ENCODE results near the gene BUD13. TPM values are rescaled to one million over a fixed set of nuclear protein-coding genes. Genes with fewer than 3 reads are reported as not detected.

Gene BUD13
- total and polyA plus RNA-seq, 2 of the 13 experiments (the other 11 are each of a cell fraction or from before 2014, with no cell fraction given): 13.3 to 25.9 TPM

DNA sequence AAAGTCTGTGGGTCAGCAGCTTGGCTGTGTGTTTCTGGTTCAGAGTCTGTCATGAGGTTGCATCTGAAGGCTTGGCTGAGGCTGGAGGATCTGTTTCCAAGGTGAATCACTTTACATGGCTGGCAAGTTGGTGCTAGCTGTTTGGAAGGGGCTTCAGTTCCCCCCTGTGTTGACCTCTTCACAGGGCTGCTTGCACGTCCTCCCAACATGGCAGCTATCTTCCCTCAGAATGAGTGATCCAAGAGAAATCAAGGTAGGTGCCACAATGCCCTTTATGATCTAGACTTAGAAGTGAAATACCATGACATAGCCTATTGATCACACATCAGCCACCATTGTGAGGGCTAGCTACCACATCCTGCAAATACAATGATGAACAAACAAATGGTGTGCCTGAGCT is 40.4 kb upstream of the BUD13 start:
- Histone ChIP-seq H4K20me1 (ENCODE audit: insufficient read depth, low read length) (no peaks in the 10 kb centered on the region), H3K27ac (ENCODE audit: extremely low read length, insufficient read depth, low read length) (peak overlapping the region; percentile 70), H3K9ac (ENCODE audit: insufficient read depth, low read depth, low read length) (no peak overlapping the region; the same call in 1 of the 2 replicates), H3K36me3 (replicated peaks in 1 of 2; ENCODE audit: control insufficient read depth in 1 of 2, insufficient read depth in 2 of 2, low read length in 2 of 2) (no peaks in the 10 kb centered on the region), H3K27me3 (ENCODE audit: control insufficient read depth in 1 of 2, insufficient read depth in 2 of 2, low read length in 2 of 2) (no peaks in the 10 kb centered on the region), H3K79me2 (ENCODE audit: insufficient read depth, low read length) (no peaks in the 10 kb centered on the region), H3K9me3 (ENCODE audit: low read length) (no peaks in the 10 kb centered on the region), H2AFZ (ENCODE audit: low read length) (no peak overlapping the region), H3K4me1 (ENCODE audit: insufficient read depth, low read length) (peaks cover 89% of the 10 kb centered on the region), H3K4me3 (replicated peaks in 1 of 3; ENCODE audit: insufficient read depth in 1 of 3, low read depth in 2 of 3, low read length in 3 of 3) (no peak overlapping the region), H3K4me2 (ENCODE audit: low read depth, low read length) (peak overlapping the region; percentile 55)
- TF ChIP-seq ZNF138 (CRISPR knock-in tag; IDR thresholded peaks at IDR 0.05; ENCODE audit: low read depth) (no peak), ARNT (IDR thresholded peaks at IDR 0.05) (no peak)
- POLR2A ChIA-PET: interaction anchor here (2.6 to 4.5 kb wide), 4 partner anchors 13 to 24 kb away, joined by 35 to 105 read pairs (median 45); partner anchors contain the start of genes APOA1, APOA4, APOA5 and APOC3
- FAIRE-seq: no peak
- CTCF ChIA-PET (ENCODE audit: low intra/inter-chr PET ratio, low total read pairs): no interaction called here
- intact Hi-C loops (cut with micrococcal nuclease; ENCODE audit: unreplicated experiment): no loop called here
- ATAC-seq: no peak
- no TSS peak for BruUV-seq (replicated peaks)
- DNase-seq (ENCODE audit: low spot score): no peak
- 100% methylated on average over 1 of the region's 1 CpG for WGBS (ENCODE audit: low lambda C conversion rate)
- in situ Hi-C loops (cut with HindIII; ENCODE audit: extremely low pct_ligation_motif_present, low pct_unique_long_range_greater_than_20kb): no loop called here

DNA sequence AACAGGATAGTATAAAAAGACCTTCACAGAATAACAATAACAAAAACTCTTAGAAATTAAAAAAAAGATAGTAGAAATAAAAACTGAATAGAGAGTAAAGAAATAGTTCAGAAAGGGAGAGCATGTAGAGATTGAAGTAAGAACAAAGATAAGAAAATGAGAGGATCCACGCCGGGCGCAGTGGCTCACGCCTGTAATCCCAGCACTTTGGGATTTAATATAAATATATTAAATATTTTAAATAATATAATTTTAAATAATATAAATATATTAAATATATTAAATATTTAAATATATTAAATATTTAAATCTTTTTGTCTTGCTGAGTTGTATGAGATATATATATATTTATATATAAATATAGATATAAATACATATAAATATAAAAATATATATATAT is 39.3 kb upstream of the BUD13 start:
- no peak overlapping the region for H3K4me3 ChIP-seq (replicated peaks in 1 of 3; ENCODE audit: insufficient read depth in 1 of 3, low read depth in 2 of 3, low read length in 3 of 3)
- H4K20me1 ChIP-seq (ENCODE audit: insufficient read depth, low read length): no peaks in the 10 kb centered on the region
- DNase-seq (ENCODE audit: low spot score) (no peak), ATAC-seq (no peak), FAIRE-seq (no peak)
- no peaks in the 10 kb centered on the region for H3K36me3 ChIP-seq (replicated peaks in 1 of 2; ENCODE audit: control insufficient read depth in 1 of 2, insufficient read depth in 2 of 2, low read length in 2 of 2)
- 81% methylated on average over 4 of the region's 4 CpGs for WGBS (ENCODE audit: low lambda C conversion rate)
- in situ Hi-C loops (cut with HindIII; ENCODE audit: extremely low pct_ligation_motif_present, low pct_unique_long_range_greater_than_20kb): no loop called here
- POLR2A ChIA-PET: interaction anchor here (2.6 to 7.7 kb wide), 4 partner anchors 14 to 25 kb away, joined by 35 to 778 read pairs (median 74); partner anchors contain the start of genes APOA1, APOA4 and APOC3
- BruUV-seq (replicated peaks): no TSS peak
- intact Hi-C loops (cut with micrococcal nuclease; ENCODE audit: unreplicated experiment): no loop called here
- CTCF ChIA-PET (ENCODE audit: low intra/inter-chr PET ratio, low total read pairs): no interaction called here
- H3K27ac ChIP-seq (ENCODE audit: extremely low read length, insufficient read depth, low read length): no peak overlapping the region
- peaks cover 93% of the 10 kb centered on the region for H3K4me1 ChIP-seq (ENCODE audit: insufficient read depth, low read length)
- H3K27me3 ChIP-seq (ENCODE audit: control insufficient read depth in 1 of 2, insufficient read depth in 2 of 2, low read length in 2 of 2): no peaks in the 10 kb centered on the region
- H2AFZ ChIP-seq (ENCODE audit: low read length): no peak overlapping the region
- no peak overlapping the region for H3K4me2 ChIP-seq (ENCODE audit: low read depth, low read length)
- H3K9me3 ChIP-seq (ENCODE audit: low read length): no peaks in the 10 kb centered on the region
- H3K79me2 ChIP-seq (ENCODE audit: insufficient read depth, low read length): no peaks in the 10 kb centered on the region
- H3K9ac ChIP-seq (ENCODE audit: insufficient read depth, low read depth, low read length): no peak overlapping the region
- TF ChIP-seq ETV5 (CRISPR knock-in tag; IDR thresholded peaks at IDR 0.05; ENCODE audit: borderline replicate concordance): no peak
- TF ChIP-seq ZNF816 (CRISPR knock-in tag; IDR thresholded peaks at IDR 0.05; ENCODE audit: borderline replicate concordance): no peak
- TF ChIP-seq SP2 (CRISPR knock-in tag; IDR thresholded peaks at IDR 0.05): no peak
- TF ChIP-seq ASH2L (IDR thresholded peaks at IDR 0.05; ENCODE audit: insufficient read length, low read depth, low read length): no peak
- TF ChIP-seq, protein P1, sequence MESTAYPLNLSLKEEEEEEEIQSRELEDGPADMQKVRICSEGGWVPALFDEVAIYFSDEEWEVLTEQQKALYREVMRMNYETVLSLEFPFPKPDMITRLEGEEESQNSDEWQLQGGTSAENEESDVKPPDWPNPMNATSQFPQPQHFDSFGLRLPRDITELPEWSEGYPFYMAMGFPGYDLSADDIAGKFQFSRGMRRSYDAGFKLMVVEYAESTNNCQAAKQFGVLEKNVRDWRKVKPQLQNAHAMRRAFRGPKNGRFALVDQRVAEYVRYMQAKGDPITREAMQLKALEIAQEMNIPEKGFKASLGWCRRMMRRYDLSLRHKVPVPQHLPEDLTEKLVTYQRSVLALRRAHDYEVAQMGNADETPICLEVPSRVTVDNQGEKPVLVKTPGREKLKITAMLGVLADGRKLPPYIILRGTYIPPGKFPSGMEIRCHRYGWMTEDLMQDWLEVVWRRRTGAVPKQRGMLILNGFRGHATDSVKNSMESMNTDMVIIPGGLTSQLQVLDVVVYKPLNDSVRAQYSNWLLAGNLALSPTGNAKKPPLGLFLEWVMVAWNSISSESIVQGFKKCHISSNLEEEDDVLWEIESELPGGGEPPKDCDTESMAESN (CRISPR knock-in tag; conservative IDR thresholded peaks at IDR 0.05): no peak
- TF ChIP-seq KDM1A (CRISPR knock-in tag; IDR thresholded peaks at IDR 0.05): no peak
- TF ChIP-seq AKAP8 (CRISPR knock-in tag; IDR thresholded peaks at IDR 0.05): no peak
- no peak for TF ChIP-seq KLF13 (CRISPR knock-in tag; IDR thresholded peaks at IDR 0.05)
- no peak for TF ChIP-seq ZNF205 (CRISPR knock-in tag; IDR thresholded peaks at IDR 0.05)
- TF ChIP-seq ZNF572 (CRISPR knock-in tag; IDR thresholded peaks at IDR 0.05): no peak
- TF ChIP-seq, protein P2, sequence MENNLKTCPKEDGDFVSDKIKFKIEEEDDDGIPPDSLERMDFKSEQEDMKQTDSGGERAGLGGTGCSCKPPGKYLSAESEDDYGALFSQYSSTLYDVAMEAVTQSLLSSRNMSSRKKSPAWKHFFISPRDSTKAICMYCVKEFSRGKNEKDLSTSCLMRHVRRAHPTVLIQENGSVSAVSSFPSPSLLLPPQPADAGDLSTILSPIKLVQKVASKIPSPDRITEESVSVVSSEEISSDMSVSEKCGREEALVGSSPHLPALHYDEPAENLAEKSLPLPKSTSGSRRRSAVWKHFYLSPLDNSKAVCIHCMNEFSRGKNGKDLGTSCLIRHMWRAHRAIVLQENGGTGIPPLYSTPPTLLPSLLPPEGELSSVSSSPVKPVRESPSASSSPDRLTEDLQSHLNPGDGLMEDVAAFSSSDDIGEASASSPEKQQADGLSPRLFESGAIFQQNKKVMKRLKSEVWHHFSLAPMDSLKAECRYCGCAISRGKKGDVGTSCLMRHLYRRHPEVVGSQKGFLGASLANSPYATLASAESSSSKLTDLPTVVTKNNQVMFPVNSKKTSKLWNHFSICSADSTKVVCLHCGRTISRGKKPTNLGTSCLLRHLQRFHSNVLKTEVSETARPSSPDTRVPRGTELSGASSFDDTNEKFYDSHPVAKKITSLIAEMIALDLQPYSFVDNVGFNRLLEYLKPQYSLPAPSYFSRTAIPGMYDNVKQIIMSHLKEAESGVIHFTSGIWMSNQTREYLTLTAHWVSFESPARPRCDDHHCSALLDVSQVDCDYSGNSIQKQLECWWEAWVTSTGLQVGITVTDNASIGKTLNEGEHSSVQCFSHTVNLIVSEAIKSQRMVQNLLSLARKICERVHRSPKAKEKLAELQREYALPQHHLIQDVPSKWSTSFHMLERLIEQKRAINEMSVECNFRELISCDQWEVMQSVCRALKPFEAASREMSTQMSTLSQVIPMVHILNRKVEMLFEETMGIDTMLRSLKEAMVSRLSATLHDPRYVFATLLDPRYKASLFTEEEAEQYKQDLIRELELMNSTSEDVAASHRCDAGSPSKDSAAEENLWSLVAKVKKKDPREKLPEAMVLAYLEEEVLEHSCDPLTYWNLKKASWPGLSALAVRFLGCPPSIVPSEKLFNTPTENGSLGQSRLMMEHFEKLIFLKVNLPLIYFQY (CRISPR knock-in tag; IDR thresholded peaks at IDR 0.05; ENCODE audit: borderline replicate concordance): no peak
- TF ChIP-seq, protein P3, sequence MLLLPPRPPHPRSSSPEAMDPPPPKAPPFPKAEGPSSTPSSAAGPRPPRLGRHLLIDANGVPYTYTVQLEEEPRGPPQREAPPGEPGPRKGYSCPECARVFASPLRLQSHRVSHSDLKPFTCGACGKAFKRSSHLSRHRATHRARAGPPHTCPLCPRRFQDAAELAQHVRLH (CRISPR knock-in tag; IDR thresholded peaks at IDR 0.05; ENCODE audit: borderline replicate concordance, low read depth): no peak

All from HepG2 (cell line).